Measurements from ENCODE around the gene OR10C1. TPM values are rescaled to one million over a fixed set of nuclear protein-coding genes. Genes with fewer than 3 reads are reported as not detected.

Gene OR10C1
- total and polyA plus RNA-seq, 2 of the 4 experiments (the other 2 are of a cell fraction): not detected

- Histone ChIP-seq H4K20me1 (ENCODE audit: insufficient read depth, low read length) (no peaks in the 10 kb centered on the region), H3K4me3 (ENCODE audit: insufficient read depth, low read depth, low read length) (no peak within 1 kb of the TSS), H3K14ac (replicated peaks; ENCODE audit: low read depth, low read length) (no peak within 1 kb of the TSS), H3K27me3 (ENCODE audit: control insufficient read depth, insufficient read depth, low read length) (no peaks in the 10 kb centered on the region), H3K9me3 (ENCODE audit: control insufficient read depth, insufficient read depth, low read length) (peaks cover 11% of the 10 kb centered on the region; the same call in 1 of the 2 replicates), H4K91ac (ENCODE audit: insufficient read depth, low read depth, low read length) (no peak within 1 kb of the TSS), H4K5ac (ENCODE audit: low read depth, low read length) (no peak within 1 kb of the TSS), H3K79me1 (ENCODE audit: low read depth in 1 of 2, low read length in 2 of 2) (no peaks in the 10 kb centered on the region), H2BK15ac (ENCODE audit: low read depth, low read length) (no peak within 1 kb of the TSS), H2AK9ac (replicated peaks; ENCODE audit: low read depth, low read length, poor library complexity) (no peak within 1 kb of the TSS), H3K18ac (ENCODE audit: low read depth, low read length) (no peak within 1 kb of the TSS), H3K23ac (ENCODE audit: low read depth, low read length) (no peak within 1 kb of the TSS), H2BK20ac (ENCODE audit: low read depth, low read length) (no peak within 1 kb of the TSS), H3K9me1 (ENCODE audit: insufficient read depth, low read length) (no peaks in the 10 kb centered on the region), H4K8ac (ENCODE audit: low read depth in 2 of 2, low read length in 2 of 2) (no peak within 1 kb of the TSS), H3K4me1 (ENCODE audit: control insufficient read depth, insufficient read depth, low read length) (no peaks in the 10 kb centered on the region), H2BK120ac (ENCODE audit: low read depth, low read length) (no peak within 1 kb of the TSS), H2AK5ac (ENCODE audit: low read depth, low read length) (no peak within 1 kb of the TSS), H3K36me3 (ENCODE audit: control insufficient read depth, insufficient read depth, low read length) (no peaks in the 10 kb centered on the region), H3K4ac (ENCODE audit: low read depth, low read length) (no peak within 1 kb of the TSS), H3K9ac (ENCODE audit: low read depth, low read length) (no peak within 1 kb of the TSS), H3K4me2 (ENCODE audit: low read depth, low read length) (no peak within 1 kb of the TSS), H3K27ac (ENCODE audit: insufficient read depth, low read length) (no peak within 1 kb of the TSS), H2BK5ac (ENCODE audit: low read depth, low read length, poor library complexity, severe bottlenecking) (no peak within 1 kb of the TSS), H3K56ac (ENCODE audit: extremely low read depth, insufficient read depth, low read length) (no peak within 1 kb of the TSS), H2AFZ (replicated peaks; ENCODE audit: low read length, poor library complexity) (no peak within 1 kb of the TSS)
- dilution Hi-C loops (cut with HindIII; ENCODE audit: low sequenced_read_pairs, unreplicated experiment): no loop called here
- no peak for DNase-seq
- TF ChIP-seq SMC3 (IDR thresholded peaks at IDR 0.05; ENCODE audit: low read depth, low read length) (no peak), BHLHE40 (IDR thresholded peaks at IDR 0.05; ENCODE audit: low read depth, low read length) (no peak), POLR2A (IDR thresholded peaks at IDR 0.05; ENCODE audit: low read depth, low read length) (no peak), RFX5 (IDR thresholded peaks at IDR 0.05; ENCODE audit: low read depth, low read length) (no peak), ELK1 (IDR thresholded peaks at IDR 0.05; ENCODE audit: borderline replicate concordance, low read depth, low read length) (no peak), NFE2L2 (IDR thresholded peaks at IDR 0.05; ENCODE audit: low read depth, low read length) (no peak), MAZ (IDR thresholded peaks at IDR 0.05; ENCODE audit: borderline replicate concordance, low read depth, low read length) (no peak), MAFK (IDR thresholded peaks at IDR 0.05; ENCODE audit: low read depth, low read length) (no peak)
- TF ChIP-seq, protein P1, sequence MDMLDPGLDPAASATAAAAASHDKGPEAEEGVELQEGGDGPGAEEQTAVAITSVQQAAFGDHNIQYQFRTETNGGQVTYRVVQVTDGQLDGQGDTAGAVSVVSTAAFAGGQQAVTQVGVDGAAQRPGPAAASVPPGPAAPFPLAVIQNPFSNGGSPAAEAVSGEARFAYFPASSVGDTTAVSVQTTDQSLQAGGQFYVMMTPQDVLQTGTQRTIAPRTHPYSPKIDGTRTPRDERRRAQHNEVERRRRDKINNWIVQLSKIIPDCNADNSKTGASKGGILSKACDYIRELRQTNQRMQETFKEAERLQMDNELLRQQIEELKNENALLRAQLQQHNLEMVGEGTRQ (IDR thresholded peaks at IDR 0.05; ENCODE audit: low read depth, low read length): no peak
- ChIA-PET CTCF (no interaction called here), POLR2A (ENCODE audit: unreplicated experiment) (no interaction called here)
- ATAC-seq (ENCODE audit: low read depth): no peak
- in situ Hi-C loops (cut with MboI; ENCODE audit: low sequenced_read_pairs): no loop called here
- intact Hi-C loops (cut with micrococcal nuclease): no loop called here
- no TSS peak for BruUV-seq (replicated peaks)
These were observed 24.5 kb upstream of the OR10C1 start, which contains the start of gene OR12D1 for GRCh38 chr6:29414588-29414987. Gene OR12D1 (plus strand): TSS chr6:29414928.

Measured in IMR-90 (cell line).